ENCODE data around the gene CACNA1F. TPM values are rescaled to one million over a fixed set of nuclear protein-coding genes. Genes with fewer than 3 reads are reported as not detected.

Gene CACNA1F
- total and polyA plus RNA-seq, 9 of the 15 experiments (the other 6 are each of a cell fraction or from before 2014, with no cell fraction given) = under 0.01 to 0.41 (median 0.03) TPM; not detected in 3

DNA sequence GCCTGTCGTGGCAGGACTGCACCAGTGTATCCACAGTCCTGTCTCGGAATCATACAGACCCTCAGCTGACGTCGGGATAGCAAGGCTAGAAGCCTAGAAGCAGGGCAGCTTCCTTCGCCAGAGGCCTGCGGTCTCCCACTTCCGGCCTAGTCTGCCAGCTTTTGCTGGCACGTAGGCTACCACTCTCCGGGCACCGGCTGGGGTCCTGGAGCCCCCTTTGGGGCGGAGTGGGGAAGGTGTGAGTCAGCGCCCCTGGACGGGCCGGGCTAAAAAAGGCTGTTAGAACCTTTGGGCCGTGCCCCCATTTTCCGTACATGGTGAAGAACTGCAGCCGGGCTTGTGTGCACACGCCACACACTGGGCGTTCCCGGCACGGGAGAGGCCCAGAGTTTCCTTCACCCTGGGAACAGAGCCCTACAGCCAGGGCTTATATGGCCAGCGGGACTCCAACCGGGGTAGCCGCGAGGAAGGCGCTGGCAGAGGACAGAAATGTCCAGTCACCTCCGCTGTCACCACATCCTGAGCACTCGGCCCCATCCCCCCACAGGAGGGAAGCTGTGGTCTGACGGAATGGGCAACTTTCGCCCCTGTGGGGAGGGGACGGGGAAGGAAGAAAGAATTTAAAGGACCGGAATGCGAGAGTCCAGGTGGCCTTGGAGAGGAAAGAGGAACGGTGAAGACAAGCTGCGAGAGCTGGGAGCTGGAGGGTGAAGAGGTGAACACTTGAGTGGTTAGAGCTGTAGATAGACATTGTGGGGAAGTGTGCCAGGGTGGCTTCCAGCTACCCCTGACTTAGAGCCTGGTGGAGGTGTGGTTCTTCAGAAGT, 66.0 kb downstream of the CACNA1F start (continued):
- TF ChIP-seq, protein P1, sequence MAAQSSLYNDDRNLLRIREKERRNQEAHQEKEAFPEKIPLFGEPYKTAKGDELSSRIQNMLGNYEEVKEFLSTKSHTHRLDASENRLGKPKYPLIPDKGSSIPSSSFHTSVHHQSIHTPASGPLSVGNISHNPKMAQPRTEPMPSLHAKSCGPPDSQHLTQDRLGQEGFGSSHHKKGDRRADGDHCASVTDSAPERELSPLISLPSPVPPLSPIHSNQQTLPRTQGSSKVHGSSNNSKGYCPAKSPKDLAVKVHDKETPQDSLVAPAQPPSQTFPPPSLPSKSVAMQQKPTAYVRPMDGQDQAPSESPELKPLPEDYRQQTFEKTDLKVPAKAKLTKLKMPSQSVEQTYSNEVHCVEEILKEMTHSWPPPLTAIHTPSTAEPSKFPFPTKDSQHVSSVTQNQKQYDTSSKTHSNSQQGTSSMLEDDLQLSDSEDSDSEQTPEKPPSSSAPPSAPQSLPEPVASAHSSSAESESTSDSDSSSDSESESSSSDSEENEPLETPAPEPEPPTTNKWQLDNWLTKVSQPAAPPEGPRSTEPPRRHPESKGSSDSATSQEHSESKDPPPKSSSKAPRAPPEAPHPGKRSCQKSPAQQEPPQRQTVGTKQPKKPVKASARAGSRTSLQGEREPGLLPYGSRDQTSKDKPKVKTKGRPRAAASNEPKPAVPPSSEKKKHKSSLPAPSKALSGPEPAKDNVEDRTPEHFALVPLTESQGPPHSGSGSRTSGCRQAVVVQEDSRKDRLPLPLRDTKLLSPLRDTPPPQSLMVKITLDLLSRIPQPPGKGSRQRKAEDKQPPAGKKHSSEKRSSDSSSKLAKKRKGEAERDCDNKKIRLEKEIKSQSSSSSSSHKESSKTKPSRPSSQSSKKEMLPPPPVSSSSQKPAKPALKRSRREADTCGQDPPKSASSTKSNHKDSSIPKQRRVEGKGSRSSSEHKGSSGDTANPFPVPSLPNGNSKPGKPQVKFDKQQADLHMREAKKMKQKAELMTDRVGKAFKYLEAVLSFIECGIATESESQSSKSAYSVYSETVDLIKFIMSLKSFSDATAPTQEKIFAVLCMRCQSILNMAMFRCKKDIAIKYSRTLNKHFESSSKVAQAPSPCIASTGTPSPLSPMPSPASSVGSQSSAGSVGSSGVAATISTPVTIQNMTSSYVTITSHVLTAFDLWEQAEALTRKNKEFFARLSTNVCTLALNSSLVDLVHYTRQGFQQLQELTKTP (IDR thresholded peaks at IDR 0.05; ENCODE audit: low read depth in 1 of 2, partially characterized antibody in 2 of 2) = peak in 1 of 2 experiments; percentile 42
- no peak for TF ChIP-seq NR2C1 (IDR thresholded peaks at IDR 0.05)
- TF ChIP-seq NR2C1 (tag; IDR thresholded peaks at IDR 0.05) = 0 out of 2 replicates have a peak, but pooled peaks have one; percentile 22
- TF ChIP-seq TSC22D4 (tag; IDR thresholded peaks at IDR 0.05) = no peak
- peak; percentile 59; the same call in 1 of the 2 replicates for TF ChIP-seq ZFX (CRISPR knock-in tag; IDR thresholded peaks at IDR 0.05)
- TF ChIP-seq ZNF644 (tag; IDR thresholded peaks at IDR 0.05; ENCODE audit: low read depth) = no peak
- no peak for TF ChIP-seq SIN3A (IDR thresholded peaks at IDR 0.05; ENCODE audit: borderline replicate concordance in 2 of 2, control insufficient read depth in 1 of 2, low read depth in 2 of 2, low read length in 2 of 2)
- no peak for TF ChIP-seq HSF4 (CRISPR knock-in tag; IDR thresholded peaks at IDR 0.05; ENCODE audit: borderline replicate concordance)
- no peak for TF ChIP-seq SAFB (IDR thresholded peaks at IDR 0.05; ENCODE audit: borderline replicate concordance, low read depth, low read length)
- TF ChIP-seq TBL1XR1 (IDR thresholded peaks at IDR 0.05; ENCODE audit: low read length in 2 of 2) = no peak
- no peak for TF ChIP-seq MCM2 (IDR thresholded peaks at IDR 0.05; ENCODE audit: low read depth)
- TF ChIP-seq ZSCAN32 (CRISPR knock-in tag; IDR thresholded peaks at IDR 0.05) = no peak
- no peak for TF ChIP-seq RBM34 (IDR thresholded peaks at IDR 0.05; ENCODE audit: borderline replicate concordance, insufficient read depth, low read length)
- TF ChIP-seq, protein P2, sequence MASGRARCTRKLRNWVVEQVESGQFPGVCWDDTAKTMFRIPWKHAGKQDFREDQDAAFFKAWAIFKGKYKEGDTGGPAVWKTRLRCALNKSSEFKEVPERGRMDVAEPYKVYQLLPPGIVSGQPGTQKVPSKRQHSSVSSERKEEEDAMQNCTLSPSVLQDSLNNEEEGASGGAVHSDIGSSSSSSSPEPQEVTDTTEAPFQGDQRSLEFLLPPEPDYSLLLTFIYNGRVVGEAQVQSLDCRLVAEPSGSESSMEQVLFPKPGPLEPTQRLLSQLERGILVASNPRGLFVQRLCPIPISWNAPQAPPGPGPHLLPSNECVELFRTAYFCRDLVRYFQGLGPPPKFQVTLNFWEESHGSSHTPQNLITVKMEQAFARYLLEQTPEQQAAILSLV (tag; IDR thresholded peaks at IDR 0.05) = no peak
- TF ChIP-seq LCOR (CRISPR knock-in tag; IDR thresholded peaks at IDR 0.05) = 0 out of 2 replicates have a peak, but pooled peaks have one; percentile 59
- peak; percentile 67 for TF ChIP-seq ARID1B (IDR thresholded peaks at IDR 0.05)
- no peak for TF ChIP-seq DIDO1 (tag; IDR thresholded peaks at IDR 0.05; ENCODE audit: low read depth)
- TF ChIP-seq ZFPM2 (CRISPR knock-in tag; IDR thresholded peaks at IDR 0.05) = no peak
- 0 out of 2 replicates have a peak, but pooled peaks have one; percentile 18 for TF ChIP-seq BACH1 (tag; IDR thresholded peaks at IDR 0.05)
- peak; percentile 51; the same call in 1 of the 2 replicates for TF ChIP-seq ZNF175 (CRISPR knock-in tag; IDR thresholded peaks at IDR 0.05; ENCODE audit: low read depth)
- peak; percentile 60; the same call in 1 of the 2 replicates for TF ChIP-seq MTA3 (IDR thresholded peaks at IDR 0.05; ENCODE audit: borderline replicate concordance)
- no peak for TF ChIP-seq ZNF586 (CRISPR knock-in tag; conservative IDR thresholded peaks at IDR 0.05)
- no peak for TF ChIP-seq CSDE1 (IDR thresholded peaks at IDR 0.05)
